ENCODE data around the gene CCDC71.

CCDC71 gene

GRCh38 chr3:49166752-49167556, 823 bp upstream of the CCDC71 start:
- DNase-seq, result no peak

DNA sequence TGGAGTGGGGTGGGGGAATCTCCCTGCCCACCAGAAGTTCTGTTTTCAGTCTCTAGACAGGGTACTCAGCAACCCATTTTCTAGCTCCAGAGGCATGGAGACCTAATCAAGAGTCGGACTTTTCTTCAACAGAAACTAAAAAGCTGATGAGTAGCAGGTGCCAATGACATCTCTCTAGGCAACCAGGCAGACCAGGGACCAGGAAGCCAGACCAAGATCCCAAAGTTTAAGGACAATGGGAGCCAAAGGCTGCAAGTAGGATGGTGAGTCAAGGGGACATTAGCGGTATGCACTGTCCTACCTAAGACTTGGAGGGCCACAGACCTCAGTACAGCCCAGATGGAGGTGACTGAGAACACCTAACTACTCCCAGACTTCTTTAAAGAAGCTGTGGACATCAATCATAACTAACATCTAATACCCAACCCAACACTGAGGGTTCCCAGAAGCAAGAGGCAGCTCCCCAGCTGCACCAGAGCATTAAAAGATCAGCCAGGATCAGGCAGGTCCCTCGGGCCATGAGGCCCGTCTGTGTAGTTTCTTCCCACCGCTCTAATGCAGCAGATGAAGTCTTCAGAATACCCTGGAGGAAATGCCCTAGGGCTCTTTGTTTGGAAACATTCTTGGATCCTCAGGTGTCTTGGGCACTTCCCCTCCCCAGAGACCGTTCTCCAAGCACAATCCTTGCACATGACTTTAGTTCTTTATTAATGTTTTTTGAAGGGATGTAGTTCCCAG, 979 bp downstream of the CCDC71 start:
- DNase-seq, result no peak

- no peak for DNase-seq
Observed at GRCh38 chr3:49163609-49164008, 2.5 kb downstream of the CCDC71 start.

- DNase-seq, result no peak
Observed at GRCh38 chr3:49162751-49163419, 3.2 kb downstream of the CCDC71 start.

DNA sequence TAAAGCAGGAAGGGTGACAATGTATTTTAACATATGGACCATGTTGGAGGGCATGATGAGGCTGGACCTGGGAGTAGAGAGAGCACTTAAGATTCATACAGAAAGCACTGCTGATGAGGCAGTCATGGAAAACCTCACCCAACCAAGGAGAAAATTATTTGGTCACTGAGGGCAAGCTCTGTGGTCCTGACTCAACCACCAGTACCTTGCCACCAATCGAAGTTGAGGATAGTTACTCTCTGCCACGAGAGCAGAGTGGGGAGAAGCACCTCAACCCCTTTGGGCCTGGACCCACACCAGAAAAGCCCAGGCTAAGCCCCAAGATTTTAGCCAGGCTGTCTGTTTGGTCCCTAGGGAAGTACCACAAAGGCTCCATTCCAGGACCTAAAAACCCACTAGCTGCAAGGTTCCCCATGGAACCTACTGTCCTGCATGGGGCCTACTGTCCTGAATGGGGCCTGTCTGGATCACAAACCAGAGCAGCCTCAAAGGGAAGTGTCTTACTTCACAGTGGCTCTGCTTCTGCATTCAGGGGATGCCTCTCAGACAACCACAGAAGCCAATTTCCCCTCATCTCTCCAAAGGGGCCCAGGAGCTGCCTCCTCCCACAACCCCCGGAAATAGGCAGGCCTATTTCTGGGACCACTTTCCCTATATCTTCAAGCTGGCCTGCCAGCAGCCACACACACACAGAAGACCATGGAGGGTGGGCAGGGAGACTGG, 4.2 kb downstream of the CCDC71 start:
- no peak for DNase-seq

DNA sequence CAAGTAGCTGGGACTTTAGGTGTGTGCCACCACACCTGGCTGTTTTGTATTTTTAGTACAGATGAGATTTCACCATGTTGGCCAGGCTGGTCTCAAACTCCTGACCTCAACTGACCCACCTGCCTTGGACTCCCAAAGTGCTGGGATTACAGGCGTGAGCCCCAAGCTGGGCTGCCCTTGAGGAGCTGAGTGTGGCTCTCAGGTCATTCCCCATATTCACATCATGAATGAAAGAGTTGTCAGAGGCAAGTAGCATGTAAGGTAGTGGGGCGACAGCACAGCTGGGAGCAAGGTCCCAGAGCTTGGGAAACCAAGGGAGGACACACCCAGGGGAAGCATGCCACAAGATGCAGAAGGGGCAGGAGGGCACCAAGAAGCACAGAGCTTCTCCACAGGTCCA, 4.9 kb downstream of the CCDC71 start:
- no peak for DNase-seq

GRCh38 chr3:49158792-49159191, 7.3 kb downstream of the CCDC71 start:
- DNase-seq, result no peak

GRCh38 chr3:49158103-49158709, 7.9 kb downstream of the CCDC71 start:
- peak; percentile 75 for DNase-seq

- no peak for DNase-seq
Observed at GRCh38 chr3:49157289-49157688, 8.8 kb downstream of the CCDC71 start.

DNA sequence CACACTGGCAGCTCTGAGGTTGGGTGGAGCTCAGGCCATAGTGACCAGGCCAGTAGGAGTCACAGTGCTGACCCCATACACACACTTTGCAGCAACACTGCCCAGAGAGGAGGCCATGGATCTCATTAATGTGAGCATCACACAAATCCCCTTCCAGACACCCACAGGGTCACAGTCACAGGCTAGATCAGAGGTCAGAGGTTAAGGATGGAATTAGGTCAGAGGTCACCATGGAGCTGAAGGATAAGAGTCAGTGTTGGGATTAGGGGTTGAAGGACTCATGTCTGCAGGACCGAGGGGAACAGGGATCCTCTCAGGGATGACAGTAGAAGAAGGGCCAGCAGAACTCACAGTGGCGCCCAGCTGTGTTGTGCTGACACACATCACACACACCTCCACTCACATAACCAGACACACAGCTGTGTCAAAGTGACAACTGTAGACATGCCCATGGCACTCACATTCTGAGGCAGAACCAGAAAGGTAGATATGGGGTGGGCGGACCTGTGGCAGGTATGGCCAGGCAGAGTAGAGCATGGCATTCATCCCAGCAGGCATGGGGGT, 12.7 kb downstream of the CCDC71 start:
- DNase-seq, result no peak

DNA sequence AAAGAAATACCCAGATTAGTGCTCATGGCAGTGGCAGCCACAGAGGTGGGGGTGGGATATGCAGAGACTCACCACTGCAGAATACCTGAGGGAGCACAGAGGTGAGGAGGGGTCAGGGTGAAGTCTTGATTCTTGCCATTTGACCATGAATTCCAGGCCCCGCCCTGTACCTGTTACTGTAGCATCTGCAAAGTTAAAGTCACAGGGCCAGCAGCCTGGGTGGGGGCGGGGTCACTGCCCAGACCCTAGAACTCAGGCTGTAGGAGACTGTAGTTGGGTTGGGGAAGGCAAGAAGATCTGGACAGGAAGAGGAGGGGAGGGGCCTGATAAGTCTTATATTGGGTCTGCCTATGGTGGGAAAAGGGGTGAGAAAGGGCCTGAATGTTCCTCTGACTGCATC, 14.5 kb downstream of the CCDC71 start:
- DNase-seq, result no peak

DNA sequence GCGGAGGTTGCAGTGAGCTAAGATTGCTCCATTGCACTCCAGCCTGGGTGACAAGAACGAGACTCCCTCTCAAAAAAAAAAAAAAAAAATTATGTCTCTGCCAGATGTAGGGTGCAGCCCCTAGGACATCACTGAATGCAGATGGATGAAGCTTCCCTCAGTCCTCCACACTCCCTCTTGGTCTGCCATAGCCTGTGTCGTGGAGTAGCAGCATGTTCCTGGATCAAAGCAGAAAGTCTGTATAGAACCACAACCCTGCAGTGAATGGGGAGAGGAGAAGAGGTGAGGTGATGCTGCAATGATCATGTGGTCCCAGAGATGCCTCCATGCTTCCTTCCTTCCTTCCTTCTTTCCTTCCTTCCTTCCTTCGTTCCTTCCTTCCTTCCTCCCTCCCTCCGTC, 18.0 kb downstream of the CCDC71 start:
- no peak for DNase-seq

DNA sequence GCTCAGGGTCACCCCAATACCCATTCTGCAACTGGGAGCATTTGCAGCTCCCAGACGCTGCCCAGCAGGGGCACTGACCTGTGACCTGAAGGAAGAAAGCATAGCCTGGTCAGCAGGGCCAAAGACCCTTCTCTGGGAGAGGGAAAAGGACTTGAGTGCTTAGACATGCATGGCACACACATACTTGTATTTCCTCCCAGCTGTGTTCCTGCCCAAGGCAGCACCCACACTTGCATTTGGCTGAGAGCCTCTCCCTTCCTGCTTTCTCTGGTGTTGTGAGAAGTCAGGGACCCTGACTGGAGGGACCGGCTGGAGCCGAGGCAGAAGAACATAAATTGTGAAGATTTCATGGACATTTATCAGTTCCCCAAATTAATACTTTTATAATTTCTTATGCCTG, 26.1 kb downstream of the CCDC71 start:
- DNase-seq, result no peak

DNA sequence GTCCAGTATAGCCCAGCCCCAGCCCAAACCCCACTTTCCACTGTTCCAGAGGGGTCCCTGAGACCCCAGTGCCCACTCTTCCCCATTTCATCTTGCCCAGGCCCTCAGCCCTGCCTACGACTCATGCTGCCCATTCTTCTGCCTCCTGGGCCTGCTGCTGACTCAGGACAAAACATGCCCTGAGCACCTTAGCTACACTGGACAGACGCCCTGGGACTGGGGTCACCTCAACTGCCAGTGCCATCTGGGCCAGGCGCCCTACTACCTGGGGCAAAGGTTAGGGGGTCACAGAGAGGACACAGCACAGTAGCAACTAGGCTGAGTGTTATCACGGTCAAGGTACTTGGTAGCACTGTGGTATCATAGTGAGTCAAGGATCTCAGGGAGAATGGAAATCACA, 30.6 kb downstream of the CCDC71 start:
- no peak for DNase-seq

DNA sequence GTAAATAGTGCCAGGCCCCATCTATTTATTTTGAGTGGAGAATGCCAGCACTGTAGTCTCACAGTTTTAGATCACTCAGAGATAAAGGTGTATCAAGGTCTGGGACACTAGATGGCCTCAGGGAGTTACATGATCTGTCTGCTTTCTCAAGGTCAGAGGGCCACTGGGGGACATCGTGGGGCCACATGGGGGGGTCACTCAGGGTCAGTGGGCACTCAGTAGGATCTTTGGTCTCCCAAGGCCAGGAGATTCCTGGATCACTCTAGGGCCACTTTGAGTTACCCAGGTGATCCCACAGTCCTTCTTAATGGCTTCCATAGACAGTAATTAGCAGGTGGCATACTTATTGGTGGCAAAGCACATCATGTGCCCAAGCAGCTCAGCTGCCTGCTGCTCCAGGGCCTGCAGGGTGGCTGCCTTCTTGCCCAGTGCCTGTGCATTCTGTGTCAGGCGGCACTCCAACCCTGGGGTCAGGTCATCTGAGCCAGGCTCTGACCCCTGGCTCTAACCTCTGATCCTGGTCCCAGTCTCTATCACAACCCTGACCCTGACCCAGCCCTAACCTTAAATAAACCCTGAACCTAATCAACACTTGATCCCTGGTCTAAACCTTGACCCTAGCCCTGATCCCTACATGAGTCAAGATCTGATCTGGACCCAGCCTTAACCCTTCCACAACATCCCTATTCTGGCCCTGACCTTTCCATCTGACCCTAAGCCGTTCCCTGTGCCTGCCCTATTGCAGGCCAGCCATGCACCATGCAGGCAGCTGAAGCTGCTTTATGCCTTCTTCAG, 31.5 kb downstream of the CCDC71 start:
- DNase-seq, result no peak

DNA sequence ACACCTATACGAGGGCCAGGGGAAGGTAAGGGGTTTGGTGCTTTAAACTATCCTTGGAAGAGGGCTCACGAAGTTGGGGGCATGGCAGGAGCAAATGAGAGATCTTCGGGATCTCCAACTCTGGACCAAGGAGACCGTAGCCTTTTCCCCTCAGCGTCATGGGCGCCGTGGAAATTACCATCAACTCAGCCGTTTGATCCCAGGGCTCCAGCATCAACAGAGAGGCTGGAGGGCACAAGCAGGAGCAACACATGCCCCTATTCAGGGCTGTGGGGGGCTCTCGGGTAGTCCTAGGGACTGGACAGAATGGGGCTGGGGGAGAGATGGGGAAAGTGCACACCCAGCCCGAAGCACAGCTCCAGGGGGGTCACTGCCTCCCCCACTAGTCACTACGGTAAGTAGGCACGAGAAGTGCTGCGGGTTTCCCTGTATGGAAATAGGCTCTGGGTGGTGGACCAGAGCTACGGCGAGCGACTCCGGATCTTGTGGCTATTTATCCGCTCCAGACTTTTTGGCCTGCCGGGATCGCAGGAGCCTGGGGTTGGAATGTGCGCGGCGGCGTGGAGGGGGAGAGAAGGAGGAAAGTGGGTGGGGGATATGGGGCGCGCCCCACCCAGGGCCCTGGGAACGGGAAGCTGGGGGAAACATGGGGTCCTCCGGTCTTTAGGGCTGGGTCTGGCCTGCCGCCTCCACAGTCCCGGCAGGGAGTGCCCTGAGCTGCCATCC, 32.7 kb downstream of the CCDC71 start:
- no peak for DNase-seq

GRCh38 chr3:49132437-49133225, 33.5 kb downstream of the CCDC71 start, which contains the start of gene LAMB2:
Gene LAMB2, minus strand, starts transcription at chr3:49133050. Its CDS starts 183 bp downstream, at chr3:49132867.
- no peak for DNase-seq

GRCh38 chr3:49132073-49132436, 34.1 kb downstream of the CCDC71 start:
- no peak for DNase-seq

DNA sequence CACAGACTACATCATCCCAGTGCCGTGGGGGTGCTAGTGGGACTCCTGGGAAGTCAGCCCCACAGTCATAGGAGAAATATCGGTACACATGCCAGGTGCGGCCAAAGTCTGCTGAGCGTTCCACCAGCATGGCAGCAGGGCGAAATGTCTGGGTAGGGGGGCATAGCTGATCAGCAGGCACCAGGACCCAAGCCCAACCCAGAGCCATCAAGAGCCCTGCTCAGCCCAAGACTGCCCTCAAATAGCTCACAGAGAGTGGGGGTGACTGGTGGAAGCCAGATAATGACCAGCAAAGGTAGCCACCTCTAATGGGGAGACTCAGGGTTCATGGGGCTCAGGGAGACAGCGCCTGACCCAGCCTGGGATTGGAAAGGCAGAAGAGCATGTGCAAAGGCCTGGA, 34.6 kb downstream of the CCDC71 start:
- DNase-seq, result no peak

- DNase-seq, result no peak
Observed at GRCh38 chr3:49131040-49131439, 35.1 kb downstream of the CCDC71 start.
